ENCODE measurements around the gene SULF2. TPM values are rescaled to one million over a fixed set of nuclear protein-coding genes. Genes with fewer than 3 reads are reported as not detected.

Gene SULF2
- total RNA-seq, 1 donor from 2014 or later = 40.4 TPM

DNA sequence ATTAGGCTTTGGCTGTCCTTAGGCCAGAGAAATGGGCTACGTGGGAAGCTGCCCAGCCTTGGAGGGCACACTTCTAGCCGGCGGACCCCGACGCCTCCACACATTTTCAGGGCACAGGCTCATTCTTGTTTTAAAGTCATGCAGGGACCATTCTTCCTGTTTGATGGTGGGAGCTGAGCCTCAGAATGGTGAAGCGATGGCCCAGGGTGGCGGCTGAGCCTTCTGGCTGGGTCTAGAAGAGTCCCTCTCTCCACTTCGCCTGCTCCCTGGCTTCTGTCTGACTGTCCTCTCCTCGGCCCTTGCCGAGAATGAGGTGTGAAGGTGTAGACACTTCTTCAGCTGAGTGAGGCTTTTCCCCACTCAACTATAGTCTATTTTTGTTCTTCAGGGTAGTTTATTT lies 114.4 kb downstream of the SULF2 start:
- Mint-ChIP-seq H3K9me3 (ENCODE audit: unreplicated experiment) (no peaks in the 10 kb centered on the region), H3K27me3 (ENCODE audit: unreplicated experiment) (no peaks in the 10 kb centered on the region), H3K4me1 (ENCODE audit: unreplicated experiment) (no peaks in the 10 kb centered on the region), H3K4me3 (ENCODE audit: unreplicated experiment) (no peak overlapping the region), H3K36me3 (ENCODE audit: unreplicated experiment) (peaks cover 4% of the 10 kb centered on the region), H3K27ac (ENCODE audit: unreplicated experiment) (no peak overlapping the region)
- DNase-seq (ENCODE audit: extremely low spot score, unreplicated experiment) = no peak
- TF ChIP-seq, protein P1, sequence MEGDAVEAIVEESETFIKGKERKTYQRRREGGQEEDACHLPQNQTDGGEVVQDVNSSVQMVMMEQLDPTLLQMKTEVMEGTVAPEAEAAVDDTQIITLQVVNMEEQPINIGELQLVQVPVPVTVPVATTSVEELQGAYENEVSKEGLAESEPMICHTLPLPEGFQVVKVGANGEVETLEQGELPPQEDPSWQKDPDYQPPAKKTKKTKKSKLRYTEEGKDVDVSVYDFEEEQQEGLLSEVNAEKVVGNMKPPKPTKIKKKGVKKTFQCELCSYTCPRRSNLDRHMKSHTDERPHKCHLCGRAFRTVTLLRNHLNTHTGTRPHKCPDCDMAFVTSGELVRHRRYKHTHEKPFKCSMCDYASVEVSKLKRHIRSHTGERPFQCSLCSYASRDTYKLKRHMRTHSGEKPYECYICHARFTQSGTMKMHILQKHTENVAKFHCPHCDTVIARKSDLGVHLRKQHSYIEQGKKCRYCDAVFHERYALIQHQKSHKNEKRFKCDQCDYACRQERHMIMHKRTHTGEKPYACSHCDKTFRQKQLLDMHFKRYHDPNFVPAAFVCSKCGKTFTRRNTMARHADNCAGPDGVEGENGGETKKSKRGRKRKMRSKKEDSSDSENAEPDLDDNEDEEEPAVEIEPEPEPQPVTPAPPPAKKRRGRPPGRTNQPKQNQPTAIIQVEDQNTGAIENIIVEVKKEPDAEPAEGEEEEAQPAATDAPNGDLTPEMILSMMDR (IDR thresholded peaks at IDR 0.05) = no peak

DNA sequence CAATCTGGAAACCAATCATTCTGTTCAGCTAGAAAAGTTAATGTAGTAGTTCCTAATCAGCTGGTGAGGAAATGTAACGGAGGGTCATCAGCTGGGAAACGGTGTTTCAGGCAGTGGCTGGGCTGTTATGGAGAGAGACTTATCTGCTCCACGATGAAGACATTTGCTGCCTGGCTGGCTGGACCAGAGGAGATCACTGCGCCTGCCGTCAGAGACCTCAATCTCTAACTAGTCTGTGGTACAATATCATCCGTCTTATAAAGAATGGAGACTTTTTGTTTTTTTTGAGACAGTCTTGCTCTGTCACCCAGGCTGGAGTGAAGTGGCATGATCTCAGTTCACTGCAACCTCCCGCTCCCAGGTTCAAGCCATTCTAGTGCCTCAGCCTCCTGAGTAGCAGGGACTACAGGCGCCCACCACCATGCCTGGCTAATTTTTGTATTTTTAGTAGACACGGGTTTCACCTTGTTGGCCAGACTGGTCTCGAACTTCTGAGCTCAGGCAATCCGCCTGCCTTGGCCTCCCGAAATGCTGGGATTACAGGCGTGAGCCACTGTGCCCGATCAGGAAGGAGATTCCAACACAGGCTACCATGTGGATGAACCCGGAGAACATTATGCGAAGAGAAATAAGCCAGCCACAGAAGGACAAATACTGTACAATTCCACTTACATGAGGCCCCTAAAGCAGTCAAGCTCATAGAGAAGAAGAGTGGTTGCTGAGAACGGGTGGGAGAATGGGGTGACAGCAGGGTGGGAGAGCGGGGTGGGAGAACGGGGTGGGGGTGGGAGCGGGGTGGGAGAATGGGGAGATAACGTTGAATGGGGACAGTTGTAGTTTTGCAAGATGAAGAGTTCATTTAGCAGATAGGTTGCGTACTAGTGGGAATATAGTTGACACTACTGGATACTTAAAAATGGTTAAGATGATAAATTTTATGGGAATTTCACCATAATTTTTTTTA lies 115.1 kb downstream of the SULF2 start:
- Mint-ChIP-seq H3K4me3 (ENCODE audit: unreplicated experiment) (no peak overlapping the region), H3K27ac (ENCODE audit: unreplicated experiment) (no peak overlapping the region), H3K36me3 (ENCODE audit: unreplicated experiment) (peaks cover 4% of the 10 kb centered on the region), H3K27me3 (ENCODE audit: unreplicated experiment) (no peaks in the 10 kb centered on the region), H3K4me1 (ENCODE audit: unreplicated experiment) (no peaks in the 10 kb centered on the region), H3K9me3 (ENCODE audit: unreplicated experiment) (no peaks in the 10 kb centered on the region)
- TF ChIP-seq, protein P1 (IDR thresholded peaks at IDR 0.05) = no peak
- DNase-seq (ENCODE audit: extremely low spot score, unreplicated experiment) = no peak

DNA sequence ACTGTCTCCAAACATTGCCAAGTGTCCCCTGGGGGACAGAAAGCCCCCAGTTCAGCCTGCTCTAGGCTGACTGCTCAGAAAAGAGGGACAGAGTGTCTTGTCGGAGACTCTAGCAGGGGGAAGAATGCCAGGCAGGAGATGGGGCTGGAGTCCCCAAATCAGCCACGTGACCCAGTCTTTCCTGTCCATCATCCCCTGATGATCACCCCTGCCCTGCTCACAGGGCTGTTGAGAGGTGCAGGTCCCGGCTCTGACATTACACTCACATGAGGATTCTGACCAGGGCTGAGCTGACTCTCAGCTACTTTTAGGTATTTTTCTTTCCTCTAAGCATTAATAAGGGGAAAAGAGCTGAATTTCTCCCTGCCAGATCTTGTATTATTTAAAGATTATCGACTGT lies 115.8 kb downstream of the SULF2 start:
- H3K36me3 Mint-ChIP-seq (ENCODE audit: unreplicated experiment) = peaks cover 7% of the 10 kb centered on the region
- TF ChIP-seq, protein P1 (IDR thresholded peaks at IDR 0.05) = no peak
- no peak for DNase-seq (ENCODE audit: extremely low spot score, unreplicated experiment)
- H3K4me3 Mint-ChIP-seq (ENCODE audit: unreplicated experiment) = no peak overlapping the region
- no peaks in the 10 kb centered on the region for H3K27me3 Mint-ChIP-seq (ENCODE audit: unreplicated experiment)
- no peaks in the 10 kb centered on the region for H3K4me1 Mint-ChIP-seq (ENCODE audit: unreplicated experiment)
- H3K27ac Mint-ChIP-seq (ENCODE audit: unreplicated experiment) = no peak overlapping the region
- no peaks in the 10 kb centered on the region for H3K9me3 Mint-ChIP-seq (ENCODE audit: unreplicated experiment)

DNA sequence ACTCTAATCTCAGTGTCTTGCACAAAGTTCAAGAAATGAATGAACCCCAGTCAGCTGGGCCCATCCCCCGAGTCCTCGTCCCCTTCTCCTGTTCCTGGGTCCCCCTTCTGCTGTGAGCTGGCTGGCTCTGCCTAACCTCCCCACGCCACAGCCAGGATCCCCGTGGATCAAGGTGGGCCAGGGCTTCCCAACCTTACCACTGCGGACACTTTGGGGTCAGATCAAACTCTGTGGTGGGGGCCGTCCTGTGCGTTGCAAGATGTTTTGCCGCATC lies 116.2 kb downstream of the SULF2 start:
- Mint-ChIP-seq H3K9me3 (ENCODE audit: unreplicated experiment) (no peaks in the 10 kb centered on the region), H3K4me1 (ENCODE audit: unreplicated experiment) (no peaks in the 10 kb centered on the region), H3K36me3 (ENCODE audit: unreplicated experiment) (peaks cover 9% of the 10 kb centered on the region), H3K27me3 (ENCODE audit: unreplicated experiment) (no peaks in the 10 kb centered on the region), H3K4me3 (ENCODE audit: unreplicated experiment) (no peak overlapping the region), H3K27ac (ENCODE audit: unreplicated experiment) (no peak overlapping the region)
- DNase-seq (ENCODE audit: extremely low spot score, unreplicated experiment) = no peak
- TF ChIP-seq, protein P1 (IDR thresholded peaks at IDR 0.05) = no peak

DNA sequence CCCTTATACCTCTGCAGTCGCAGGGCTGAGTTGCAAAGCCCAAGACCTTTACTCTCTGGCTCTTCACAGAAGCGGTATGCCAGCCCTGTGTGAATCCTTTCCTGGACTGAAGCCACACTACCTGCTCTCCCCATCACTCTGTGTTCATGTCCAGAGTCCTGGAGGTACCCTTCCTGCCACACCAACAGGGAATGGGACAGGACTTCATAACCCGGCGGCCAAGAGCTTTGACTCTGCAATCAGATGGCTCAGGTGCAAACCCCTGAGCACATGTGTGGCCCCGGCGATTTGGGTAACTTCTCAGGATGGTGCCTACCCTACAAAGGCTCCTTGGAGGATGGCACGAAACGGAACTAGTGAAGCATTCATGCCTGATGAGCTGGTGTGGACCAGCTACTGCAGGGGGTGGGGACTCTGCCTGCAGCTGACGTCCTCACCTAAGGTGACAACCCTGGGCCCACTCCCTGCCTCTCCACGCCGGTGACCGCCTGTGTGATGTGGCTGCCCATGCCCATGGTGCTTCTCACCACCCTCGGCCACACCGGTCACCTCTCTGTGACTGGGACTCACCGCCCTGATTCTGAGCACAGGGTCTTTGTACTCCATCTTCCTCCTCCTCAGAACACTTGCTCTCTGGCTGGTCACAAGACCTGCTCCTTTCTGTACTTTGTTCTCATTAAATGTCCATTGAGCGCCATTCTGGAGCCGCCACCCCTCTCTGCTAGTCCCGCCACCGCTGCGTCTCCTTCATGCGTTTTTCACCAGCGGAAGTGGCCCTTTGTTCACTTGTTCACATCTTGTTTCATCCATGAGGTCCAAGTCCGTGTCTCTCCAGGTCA lies 116.7 kb downstream of the SULF2 start:
- H3K36me3 Mint-ChIP-seq (ENCODE audit: unreplicated experiment) = peaks cover 9% of the 10 kb centered on the region
- H3K4me3 Mint-ChIP-seq (ENCODE audit: unreplicated experiment) = no peak overlapping the region
- no peak for DNase-seq (ENCODE audit: extremely low spot score, unreplicated experiment)
- peaks cover 4% of the 10 kb centered on the region for H3K4me1 Mint-ChIP-seq (ENCODE audit: unreplicated experiment)
- TF ChIP-seq, protein P1 (IDR thresholded peaks at IDR 0.05) = no peak
- H3K9me3 Mint-ChIP-seq (ENCODE audit: unreplicated experiment) = no peaks in the 10 kb centered on the region
- no peak overlapping the region for H3K27ac Mint-ChIP-seq (ENCODE audit: unreplicated experiment)
- H3K27me3 Mint-ChIP-seq (ENCODE audit: unreplicated experiment) = no peaks in the 10 kb centered on the region

Measured in osteocyte (in vitro differentiated cells).